SKM-1 (cell line): ENCODE data around the gene CAPN11.

Experiments
- DNase-seq: peaks from one replicate; lab custom pipeline; 2025; ENCODE audit not compliant: unreplicated experiment; lab: John Stamatoyannopoulos, UW

Gene CAPN11

DNA sequence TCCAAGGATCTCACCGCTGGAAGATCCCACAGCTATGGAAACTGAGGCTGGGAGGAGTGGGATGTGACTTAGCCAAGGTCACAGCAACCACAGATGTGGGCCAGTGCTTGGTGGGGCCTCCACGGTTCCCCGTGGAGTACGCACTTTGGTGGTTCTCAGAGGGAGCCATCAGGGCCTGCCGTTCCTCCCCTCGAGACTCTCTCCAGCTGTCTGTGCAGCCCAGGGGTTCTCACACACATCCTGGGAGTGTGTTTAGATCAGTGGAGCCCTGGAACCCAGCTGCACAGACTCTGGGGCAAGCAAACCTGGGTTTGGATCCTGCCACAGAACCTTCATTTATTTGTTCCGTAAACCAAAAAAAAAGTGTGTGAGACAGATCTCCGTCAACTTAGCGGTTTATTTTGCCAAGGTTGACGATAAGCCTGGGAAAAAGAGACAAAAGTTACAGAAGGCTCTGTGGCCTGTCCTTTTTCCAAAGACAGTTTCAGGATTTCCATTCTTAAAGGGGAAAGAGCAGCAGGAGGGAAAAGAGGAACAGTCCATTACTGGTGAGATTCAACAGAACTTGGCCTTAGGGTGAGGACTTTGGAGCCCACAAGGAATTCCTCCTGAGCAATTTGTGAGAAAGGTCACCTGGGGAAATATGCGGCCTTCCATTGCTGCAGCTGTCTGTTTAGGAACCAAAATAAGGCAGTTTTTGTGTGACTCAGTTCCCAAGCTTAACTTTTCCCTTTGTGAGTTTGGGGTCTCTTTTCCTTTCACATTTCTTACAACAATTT, 44.5 kb downstream of the CAPN11 start:
- no peak for DNase-seq

DNA sequence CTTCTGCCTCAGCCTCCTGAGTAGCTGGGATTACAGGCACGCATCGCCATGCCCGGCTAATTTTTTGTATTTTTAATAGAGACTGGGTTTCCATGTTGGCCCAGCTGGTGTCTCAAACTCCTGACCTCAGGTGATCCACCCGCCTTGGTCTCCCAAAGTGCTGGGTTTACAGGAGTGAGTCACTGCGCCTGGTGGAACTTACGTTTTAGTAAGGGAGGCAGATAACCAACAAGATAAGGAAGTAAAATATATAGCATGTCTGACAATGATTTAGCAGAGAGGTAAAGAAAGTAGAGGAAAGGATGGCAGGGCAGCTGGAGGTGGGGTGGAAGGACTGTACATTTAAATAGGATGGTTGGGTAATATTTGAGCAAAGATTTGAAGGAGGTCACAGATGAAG, 45.3 kb downstream of the CAPN11 start:
- DNase-seq = no peak

DNA sequence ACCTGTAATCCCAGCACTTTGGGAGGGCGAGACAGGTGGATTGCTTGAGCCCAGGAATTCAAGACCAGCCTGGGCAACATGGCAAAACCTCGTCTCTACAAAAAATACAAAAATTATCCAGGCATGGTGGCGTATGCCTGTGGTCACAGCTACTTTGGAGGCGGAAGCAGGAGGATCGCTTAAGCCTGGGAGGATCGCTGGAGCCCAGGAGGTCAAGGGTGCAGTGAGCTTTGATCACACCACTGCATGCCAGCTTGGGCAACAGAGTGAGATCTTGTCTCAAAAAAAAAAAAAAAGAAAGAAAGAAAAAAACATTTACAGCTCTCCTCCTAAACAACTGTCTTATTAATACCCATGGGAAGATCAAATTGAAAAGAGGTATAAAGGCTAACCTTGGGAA, 49.3 kb downstream of the CAPN11 start:
- DNase-seq = no peak

DNA sequence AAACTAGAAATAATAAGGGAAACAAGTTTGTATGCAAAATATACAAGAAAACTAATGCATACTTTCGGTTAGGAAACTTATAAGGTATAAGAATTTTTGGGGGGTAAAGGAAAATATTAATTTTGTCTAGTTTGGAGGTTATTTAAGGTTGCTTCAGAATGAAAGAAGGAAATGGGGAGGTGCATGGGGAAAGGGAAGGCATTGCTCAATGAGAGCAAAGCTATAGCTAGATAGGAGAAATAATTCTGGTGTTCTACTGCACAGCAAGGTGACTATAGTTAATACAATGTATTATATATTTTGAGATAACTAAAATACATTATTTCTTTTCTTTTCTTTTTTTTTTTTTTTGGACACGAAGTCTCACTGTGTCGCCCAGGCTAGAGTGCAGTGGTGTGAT, 52.7 kb downstream of the CAPN11 start:
- peak; percentile 50 for DNase-seq

DNA sequence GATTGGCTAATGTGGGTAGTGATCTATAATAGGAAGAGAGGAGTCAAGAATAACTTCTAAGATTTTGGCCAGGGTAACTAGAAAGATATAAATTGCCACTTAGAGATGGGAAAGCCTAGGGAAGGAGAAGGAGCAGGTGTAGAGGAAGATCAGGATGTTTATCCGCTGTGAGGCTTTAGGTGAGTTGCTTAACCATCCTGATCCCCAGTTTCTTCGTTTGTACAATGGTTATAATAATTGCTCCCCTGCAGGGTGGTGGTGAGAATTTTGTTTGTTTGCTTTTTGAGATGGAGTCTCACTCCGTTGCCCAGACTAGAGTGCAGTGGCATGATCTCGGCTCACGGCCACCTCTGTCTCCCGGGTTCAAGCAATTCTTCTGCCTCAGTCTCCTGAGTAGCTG, 55.7 kb downstream of the CAPN11 start:
- no peak for DNase-seq

DNA sequence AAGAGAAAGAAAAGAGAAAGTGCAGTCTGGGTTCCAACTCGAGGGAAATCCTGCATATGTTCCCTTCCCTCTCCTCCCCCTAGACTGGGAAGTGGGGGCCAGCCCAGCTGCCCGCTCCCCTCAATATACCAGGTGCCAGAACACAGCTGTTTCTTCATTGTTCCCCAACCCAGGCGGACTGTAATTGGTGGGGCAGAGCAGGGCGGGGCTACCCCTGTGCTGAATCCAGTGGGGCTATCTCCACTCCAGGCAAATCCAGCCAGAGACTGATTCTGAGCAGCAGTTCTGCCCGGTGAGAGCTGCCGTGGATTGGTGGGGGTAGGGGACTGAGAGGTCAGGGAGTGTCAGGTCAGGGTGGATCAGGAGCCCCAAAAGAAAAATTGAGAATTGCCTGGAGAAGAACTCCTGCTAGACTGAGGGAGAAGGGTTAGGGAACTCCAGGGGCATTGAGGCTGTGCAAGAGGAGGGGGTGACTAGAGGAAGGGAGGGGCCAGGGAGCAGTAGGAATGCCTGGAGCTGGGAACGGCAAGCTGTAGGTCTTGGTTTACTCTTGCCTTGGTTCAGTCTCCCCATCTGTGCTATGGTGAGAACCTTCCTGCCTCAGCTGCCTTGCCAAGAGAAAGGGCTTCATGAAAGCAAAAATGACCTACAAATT, 58.2 kb downstream of the CAPN11 start, which contains the start of gene MYMX:
Gene MYMX (plus strand): TSS at position 250 of the 655 bp plus-strand sequence. CDS start 546 bp downstream, outside the sequence.
- DNase-seq = no peak

DNA sequence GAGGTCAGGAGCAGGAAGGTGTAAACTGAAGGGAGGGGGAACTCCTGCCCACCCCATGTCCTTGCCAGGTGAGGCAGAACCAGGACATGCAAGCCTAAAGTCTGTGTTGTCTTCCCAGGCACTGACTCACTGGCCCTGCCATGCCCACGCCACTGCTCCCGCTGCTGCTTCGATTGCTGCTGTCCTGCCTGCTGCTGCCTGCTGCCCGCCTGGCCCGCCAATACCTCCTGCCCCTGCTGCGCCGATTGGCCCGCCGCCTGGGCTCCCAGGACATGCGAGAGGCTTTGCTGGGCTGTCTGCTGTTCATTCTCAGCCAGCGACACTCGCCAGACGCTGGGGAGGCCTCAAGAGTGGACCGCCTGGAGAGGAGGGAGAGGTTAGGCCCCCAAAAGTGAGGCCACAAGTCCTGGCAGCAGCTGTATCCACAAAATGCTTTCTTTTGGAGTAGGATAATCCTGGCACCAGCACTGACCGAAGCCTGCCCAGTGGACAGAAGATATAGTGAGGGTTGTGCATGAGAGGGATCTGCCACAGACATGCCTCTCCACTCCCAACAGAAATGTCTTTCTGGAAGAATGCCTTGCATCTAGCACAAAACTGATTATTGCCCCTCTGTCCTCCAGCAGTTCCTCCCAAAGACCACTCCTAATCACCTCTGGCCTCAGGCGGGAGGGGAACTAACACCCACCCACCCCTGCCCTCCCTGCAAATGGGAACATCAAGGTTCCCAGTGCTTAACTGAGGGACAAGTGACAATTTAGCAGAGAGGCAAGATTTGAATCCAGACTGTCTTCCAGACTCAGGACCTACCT, 58.9 kb downstream of the CAPN11 start:
- no peak for DNase-seq

DNA sequence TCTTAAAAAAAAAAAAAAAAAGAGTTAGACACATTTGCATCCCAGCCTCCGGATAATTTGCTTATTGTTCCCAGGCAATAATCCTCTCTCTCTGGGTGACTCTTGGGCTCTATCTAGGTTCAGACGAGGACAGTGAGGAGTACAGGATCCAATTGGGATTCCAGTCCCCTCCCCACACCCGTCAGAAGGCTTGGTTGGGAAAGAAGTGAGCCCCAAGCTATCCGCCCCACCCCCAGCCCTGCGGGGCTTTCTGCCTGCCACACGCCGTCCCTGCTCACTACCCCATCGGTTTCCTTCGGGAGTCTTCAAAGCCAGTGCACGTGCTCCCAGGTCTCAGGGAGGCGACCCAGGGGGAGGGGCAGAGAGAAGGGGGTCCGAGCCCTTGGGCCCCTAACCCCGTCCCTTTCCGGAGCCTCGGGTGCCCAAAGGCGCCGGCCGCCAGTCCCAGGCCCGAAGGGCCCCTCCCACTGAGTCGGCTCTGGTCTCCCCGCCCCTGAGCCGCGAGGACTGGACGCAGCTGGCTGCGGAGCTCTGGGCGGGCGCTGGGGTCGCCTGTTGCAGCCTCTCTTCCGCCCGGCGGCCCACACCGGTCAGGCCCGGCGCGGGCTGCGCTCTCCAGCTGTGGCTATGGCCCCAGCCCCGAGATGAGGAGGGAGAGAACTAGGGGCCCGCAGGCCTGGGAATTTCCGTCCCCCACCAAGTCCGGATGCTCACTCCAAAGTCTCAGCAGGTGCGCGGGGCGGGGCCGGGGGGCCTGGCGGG, 60.6 kb downstream of the CAPN11 start:
- DNase-seq = no peak

DNA sequence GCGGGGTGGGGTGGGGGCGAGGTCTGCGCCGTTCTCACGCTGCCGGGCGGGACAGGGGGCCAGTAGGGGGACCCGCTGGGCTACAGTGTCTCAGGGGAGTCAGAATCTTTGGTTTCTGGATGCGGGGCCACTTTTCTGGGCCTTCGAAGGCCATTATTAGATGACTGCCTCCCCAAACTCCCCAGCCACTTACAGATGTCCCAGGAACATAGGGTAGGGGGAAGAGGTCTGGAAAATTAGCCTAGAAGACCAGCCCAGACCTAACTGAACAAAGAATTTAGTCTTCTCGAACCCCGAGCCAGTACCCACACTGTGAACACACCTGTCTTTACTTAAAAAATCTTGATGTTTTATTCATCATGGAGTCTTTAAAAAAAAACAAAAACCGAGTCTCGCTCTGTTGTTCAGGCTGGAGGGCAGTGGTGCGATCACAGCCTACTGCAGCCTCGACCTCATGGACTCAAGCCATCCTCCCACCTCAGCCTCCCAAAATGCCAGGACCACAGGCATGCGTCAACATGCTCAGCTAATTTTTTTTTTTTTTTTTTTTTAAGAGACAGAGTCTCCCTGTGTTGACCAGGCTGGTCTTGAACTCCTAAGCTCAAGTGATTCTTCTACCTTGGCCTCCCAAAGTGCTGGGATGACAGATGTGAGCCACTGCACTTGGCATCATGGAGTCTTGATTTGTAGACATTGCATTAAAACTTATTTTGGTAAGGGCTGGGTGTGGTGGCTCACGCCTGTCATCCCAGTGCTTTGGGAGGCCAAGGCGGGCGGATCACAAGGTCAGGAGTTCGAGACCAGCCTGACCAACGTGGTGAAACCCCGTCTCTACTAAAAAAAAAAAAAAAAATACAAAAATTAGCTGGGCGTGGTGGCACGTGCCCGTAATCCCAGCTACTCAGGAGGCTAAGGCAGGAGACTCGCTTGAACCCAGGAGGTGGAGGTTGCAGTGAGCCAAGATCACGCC, 61.5 kb downstream of the CAPN11 start:
- no peak for DNase-seq

DNA sequence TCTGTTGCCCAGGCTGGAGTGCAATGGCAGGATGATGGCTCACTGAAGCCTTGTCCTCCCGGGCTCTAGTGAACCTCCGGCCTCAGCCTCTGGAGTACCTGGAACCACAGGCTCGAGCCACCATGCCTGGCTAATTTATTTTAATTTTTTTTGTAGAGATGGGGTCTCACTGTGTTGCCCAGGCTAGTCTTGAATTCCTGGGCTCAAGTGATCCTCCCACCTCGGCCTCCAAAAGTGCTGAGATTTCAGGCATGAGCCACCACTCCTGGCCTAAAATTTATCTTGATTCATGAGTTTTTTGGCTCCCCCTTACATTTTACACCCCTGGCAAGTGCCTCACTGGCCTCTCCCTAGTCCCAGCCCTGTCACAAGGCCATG, 62.3 kb downstream of the CAPN11 start:
- no peak for DNase-seq

DNA sequence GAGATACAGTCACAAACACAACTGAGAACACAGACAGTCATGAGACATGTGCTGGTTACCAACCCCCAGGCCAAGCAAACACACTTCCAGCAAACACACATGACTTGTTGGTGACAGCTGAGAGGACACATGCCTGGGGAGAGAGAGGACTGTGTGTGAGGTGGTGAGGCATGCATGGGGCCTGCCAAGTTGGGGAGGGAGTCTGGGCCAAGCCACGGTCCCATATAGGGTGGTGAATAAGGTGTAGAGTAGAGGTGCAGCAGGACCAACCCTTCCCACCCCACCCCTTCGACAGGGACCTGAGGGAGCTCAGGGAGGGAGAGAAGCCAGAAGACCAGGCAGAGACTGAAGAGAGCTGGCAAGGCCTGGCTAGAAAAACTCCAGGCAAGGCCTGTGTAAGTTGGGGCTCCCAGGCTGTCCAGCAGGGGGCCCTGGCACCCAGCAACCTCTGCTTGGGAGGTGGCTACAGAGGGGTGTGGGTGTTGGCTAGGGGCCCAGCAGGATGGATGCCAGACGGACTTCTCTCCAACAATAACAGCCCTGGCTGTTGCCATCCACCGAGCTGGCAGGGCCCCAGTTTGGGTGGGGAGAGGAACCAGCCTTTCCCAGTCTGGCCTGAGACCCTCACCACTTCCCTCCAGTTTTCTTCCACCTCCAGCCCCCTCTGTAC, 62.8 kb downstream of the CAPN11 start:
- DNase-seq = peak; percentile 82

DNA sequence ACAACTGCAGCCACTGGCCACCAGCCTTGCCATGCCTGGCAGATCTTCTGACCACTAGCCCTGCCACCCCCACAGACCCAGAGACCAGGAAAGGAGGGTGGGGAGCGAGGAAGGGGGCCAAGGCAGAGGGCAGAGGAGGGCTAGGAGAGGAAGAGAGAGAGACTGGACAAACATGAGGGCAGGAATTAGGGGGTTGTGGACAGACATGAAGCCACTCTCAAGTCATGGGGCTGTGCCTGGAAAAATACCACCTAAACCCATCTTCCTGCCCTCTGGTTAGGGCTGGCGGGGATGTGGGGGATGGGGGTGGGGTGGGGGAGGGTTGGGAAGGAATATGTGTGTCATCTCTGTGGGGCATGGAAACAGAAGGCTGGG, 63.3 kb downstream of the CAPN11 start:
- no peak for DNase-seq

DNA sequence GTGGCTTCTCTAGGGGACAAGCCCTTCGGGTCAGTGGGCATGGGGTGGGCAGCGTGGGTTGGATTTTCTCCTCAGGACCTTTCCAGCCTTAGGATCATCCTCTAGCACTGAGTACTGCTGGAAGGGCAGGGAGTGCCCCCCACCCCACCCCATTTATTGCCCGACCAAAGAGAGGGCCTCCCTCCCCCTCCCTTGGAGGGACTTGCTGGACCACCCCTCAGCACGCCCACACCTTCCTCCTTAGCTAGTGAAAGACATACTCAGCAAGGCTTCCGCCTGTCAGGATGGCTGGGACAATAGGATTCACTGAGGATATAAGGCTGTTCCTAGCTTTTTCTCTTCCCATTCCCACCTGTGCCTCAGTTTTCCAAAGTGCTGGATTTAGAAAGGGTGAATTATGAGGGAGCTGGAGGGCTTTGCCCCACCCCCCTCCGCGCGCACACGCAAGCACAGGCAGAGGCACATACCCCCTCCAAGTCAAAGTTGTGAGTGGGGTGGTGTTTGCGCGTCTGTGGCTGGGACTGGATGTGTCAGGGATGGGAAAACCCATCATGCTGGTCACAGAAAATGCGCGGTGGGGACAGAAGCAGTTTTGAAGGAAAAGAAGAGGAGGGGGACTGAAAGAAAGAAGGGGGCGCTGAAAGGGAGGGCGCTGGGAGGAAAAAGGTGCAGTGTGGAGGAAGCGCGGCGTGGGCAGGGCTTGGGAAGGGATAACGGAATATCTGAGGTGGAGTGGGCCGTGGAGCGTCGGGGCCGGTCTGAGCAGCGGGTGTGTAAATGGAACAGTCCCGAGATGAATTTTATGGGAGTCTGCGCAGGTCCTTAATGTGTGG, 64.1 kb downstream of the CAPN11 start:
- no peak for DNase-seq

DNA sequence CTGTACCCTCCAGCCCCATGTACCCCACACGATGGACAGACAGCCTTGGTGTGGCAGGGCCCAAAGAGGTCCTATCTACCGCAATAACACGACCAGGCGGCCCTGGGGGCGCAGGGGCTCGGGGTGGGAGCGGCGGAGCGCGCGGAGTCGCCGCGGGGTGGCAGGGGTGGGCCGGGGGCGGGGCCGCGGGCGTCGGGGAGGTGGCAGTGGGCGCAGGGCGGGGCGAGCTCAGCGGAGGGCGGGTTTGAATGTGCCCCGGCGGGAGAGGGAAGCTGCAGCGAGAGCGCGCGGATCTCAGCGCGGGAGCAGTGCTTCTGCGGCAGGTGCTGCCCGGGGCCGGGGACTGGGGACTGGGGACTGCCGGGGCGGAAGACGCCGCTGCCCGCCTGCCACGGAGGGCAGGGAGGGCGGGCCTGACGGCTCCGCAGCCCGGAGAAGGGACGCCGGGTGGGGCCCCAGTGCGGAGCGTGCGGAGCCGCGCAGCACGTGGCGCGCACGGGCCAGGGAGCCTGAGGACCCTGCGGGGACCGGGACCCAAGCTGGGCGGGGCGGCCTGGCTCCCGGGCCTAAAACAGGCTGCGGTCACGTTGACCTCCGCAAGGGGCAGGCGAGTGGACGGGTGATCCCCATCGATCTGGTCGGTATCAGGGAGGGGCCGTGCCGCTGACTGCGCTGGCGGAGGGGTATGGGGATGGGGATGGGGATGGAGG, 64.9 kb downstream of the CAPN11 start, which contains the start of gene SLC29A1:
Gene SLC29A1 (plus strand): TSS at position 277 of the 710 bp plus-strand sequence. CDS start 3,719 bp downstream, outside the sequence.
- DNase-seq = peak; percentile 49

DNA sequence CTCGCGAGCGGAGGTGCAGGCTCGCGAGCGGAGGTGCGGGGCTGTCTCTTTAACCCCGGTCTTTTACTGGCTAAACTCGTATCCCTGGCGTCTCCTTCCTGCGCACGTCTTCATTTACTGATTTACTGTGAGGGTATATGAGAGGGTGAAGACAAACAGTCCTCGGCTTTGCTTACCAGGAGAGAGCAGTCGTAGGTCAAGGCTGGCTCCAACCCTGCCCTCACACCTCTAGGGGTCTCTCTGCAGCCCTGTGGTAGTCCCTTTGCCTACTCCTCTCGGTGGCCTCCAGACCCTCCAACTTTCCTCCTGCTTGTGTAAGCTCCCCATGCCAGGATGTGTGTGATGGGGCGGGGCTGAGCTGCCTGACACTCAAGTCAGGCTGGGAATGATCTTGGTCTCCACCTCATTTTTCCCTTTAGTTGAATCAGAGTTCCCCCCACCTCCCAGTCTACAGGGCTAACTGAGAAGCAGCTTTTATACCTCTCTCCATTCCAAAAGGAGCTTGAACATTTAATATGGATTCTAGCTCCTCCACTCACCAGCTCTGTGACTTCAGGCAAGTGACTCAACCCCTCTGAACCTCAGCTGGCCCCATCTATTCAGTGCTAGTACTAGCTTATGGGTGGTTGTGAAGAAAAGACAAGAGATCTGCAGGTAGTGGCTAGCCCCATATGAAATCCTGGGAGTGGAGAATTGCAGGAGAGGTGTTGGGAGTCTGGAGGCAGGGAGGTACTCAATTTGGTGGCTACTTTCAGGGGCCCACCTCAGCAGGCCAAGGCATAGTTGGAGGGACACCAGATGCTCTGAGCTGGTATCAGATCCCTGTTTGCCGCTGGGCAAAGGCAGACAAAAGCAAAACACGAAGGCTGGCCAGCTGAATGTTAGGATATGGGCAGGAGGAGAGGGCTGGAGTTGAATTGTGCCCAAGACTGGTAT, 65.7 kb downstream of the CAPN11 start:
- DNase-seq = no peak

DNA sequence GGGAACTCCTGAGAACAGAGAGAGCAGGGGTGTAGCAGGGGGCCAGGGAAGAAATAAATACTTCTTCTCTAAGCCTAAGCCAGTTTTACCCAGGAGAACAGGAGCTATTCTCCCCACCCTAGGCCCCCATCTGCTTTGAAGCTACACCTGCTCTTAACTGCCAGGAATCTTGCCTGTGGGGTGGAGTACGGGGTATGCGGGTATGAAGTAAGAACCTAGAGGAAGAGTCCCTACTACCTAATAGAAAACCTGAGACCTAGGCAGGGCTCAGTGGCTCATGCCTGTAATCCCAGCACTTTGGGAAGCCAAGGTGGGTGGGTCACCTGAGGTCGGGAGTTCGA, 66.3 kb downstream of the CAPN11 start:
- DNase-seq = no peak
